NCI-H2029 (cell line): ENCODE data around the gene SALL4.

Experiments
- DNase-seq: peaks from one replicate; lab custom pipeline; 2025; lab: John Stamatoyannopoulos, UW

Gene SALL4

GRCh38 chr20:51735728-51736600 lies 66.4 kb downstream of the SALL4 start:
- peak; percentile 69 for DNase-seq

DNA sequence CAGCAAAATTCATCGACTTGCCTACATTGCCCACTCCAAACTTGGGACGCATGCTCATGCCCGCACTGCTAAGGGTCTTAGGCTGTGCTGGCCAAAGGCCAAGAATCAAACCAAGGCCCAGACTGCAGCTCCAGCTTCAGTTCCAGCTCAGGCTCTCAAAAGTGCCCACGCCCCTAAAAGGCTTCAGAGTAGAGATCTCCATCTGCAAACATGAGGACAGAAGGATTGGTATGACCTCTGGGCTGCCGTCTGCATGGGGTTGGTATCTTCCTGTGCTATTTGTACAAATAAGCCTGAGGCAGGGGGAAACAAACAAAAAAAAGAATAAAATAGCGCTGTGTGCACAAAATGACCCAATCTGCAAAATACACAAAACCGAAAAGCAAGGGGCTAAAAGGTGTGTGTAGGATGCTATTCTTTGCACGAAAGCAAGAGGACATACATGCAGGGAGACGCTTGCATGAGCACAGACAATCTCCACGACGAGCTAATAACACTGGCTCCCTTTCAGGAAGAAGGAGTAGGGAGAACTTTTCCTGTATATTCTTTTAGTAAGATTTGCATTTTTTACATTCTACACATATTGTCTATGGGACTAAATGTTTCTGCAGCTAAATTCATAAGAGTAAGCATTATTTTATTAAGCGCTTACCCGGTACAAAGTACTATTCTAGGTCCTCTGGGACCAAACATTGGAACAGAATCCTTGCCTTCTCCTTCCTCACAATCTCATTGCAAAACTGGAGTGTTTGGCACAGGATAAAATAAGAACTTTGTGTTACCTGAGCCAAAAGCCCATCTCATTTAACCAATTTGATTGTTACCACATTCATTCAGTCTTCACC lies 67.2 kb downstream of the SALL4 start:
- DNase-seq: no peak

DNA sequence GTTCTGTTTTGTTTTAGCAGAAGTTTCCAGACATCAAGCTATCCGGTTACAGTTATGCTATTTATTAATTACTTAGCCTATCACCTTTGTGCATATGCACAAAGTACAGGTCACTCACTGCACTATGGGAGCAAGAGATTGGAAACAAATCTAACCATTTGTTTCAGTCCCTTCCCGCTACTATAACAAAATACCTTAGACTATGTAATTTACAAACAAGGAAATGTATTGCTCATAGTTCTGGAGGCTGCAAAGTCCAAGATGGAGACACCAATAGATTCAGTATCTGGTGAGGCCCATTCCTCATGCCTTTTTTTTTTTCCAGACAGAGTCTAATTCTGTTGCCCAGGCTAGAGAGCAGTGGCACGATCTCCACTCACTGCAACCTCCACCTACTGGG lies 69.3 kb downstream of the SALL4 start:
- DNase-seq: no peak
